ENCODE data around the gene NFATC3.

DNA sequence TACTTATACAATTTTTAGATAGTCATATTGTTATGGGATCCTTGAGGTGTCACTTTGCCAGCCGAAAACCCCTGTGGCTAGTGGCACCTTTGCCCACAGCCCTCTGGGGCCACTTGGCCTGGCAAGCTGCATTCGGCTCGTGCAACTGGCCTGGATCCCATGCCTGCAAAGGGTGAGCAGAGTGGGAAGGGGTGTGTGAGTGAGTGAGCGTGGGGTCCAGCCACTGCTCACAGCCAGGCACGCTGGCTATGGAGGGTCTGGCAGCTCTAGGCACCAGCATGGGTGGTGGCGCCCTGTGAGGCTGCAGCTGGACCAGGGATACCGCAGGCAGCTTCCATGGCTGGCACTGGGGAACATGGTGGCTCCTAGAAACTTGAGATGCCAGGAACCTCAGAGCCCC is 101.7 kb downstream of the NFATC3 start:
- TF ChIP-seq, protein P1, sequence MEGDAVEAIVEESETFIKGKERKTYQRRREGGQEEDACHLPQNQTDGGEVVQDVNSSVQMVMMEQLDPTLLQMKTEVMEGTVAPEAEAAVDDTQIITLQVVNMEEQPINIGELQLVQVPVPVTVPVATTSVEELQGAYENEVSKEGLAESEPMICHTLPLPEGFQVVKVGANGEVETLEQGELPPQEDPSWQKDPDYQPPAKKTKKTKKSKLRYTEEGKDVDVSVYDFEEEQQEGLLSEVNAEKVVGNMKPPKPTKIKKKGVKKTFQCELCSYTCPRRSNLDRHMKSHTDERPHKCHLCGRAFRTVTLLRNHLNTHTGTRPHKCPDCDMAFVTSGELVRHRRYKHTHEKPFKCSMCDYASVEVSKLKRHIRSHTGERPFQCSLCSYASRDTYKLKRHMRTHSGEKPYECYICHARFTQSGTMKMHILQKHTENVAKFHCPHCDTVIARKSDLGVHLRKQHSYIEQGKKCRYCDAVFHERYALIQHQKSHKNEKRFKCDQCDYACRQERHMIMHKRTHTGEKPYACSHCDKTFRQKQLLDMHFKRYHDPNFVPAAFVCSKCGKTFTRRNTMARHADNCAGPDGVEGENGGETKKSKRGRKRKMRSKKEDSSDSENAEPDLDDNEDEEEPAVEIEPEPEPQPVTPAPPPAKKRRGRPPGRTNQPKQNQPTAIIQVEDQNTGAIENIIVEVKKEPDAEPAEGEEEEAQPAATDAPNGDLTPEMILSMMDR (IDR thresholded peaks at IDR 0.05): no peak
- no peak for TF ChIP-seq POLR2A (IDR thresholded peaks at IDR 0.05)
